Keratinocyte (primary cell): ENCODE measurements around the gene GCSAML. TPM values are rescaled to one million over a fixed set of nuclear protein-coding genes. Genes with fewer than 3 reads are reported as not detected.

Experiments
- DNase-seq: peaks from one replicate; pipeline ENCODE4 v3.0.0-alpha.2; 2011; ENCODE audit warnings: low read depth, missing footprints, low spot score
- FAIRE-seq: peaks from 2 replicates; lab custom pipeline; 2011; peaks lifted over from hg19 to GRCh38; lab: Jason Lieb, UNC
- H2AFZ ChIP-seq: 2 replicates; pipeline ENCODE4 v1.6.0; 2012; ENCODE audit warnings: low read length, control low read depth, inconsistent platforms; ENCODE audit not compliant: control insufficient read depth
- H3K27ac ChIP-seq: 2 replicates; pipeline ENCODE4 v1.5.1; 2011; ENCODE audit warnings: low read length; ENCODE audit not compliant: control insufficient read depth, insufficient read depth
- H3K27me3 ChIP-seq: 3 replicates; pipeline ENCODE4 v1.6.0; 2011; ENCODE audit warnings: low read length; ENCODE audit not compliant: control insufficient read depth, insufficient read depth; ENCODE audit errors: extremely low read depth
- H3K36me3 ChIP-seq, 2 experiments: 2 replicates in 1 of 2; 3 replicates in 1 of 2; pipeline ENCODE4 v1.5.1; 2011; ENCODE audit warnings: low read length in 2 of 2, mild to moderate bottlenecking in 1 of 2; ENCODE audit not compliant: control insufficient read depth in 2 of 2, insufficient read depth in 2 of 2; ENCODE audit errors: extremely low read depth in 1 of 2
- H3K4me1 ChIP-seq: 3 replicates; pipeline ENCODE4 v1.5.1; 2011; ENCODE audit warnings: low read length; ENCODE audit not compliant: control insufficient read depth, insufficient read depth; ENCODE audit errors: extremely low read depth
- H3K4me2 ChIP-seq: 3 replicates; pipeline ENCODE4 v1.6.0; 2011; ENCODE audit warnings: low read depth, low read length; ENCODE audit not compliant: control insufficient read depth, insufficient read depth; ENCODE audit errors: extremely low read depth
- H3K4me3 ChIP-seq, 3 experiments: fragments of 200-600 bp in 1 of 3; sonication (generic) in 1 of 3; 2 replicates in 2 of 3; 3 replicates in 1 of 3; pipeline ENCODE4 v1.5.1; 2011 to 2016; ENCODE audit warnings: low read length in 3 of 3, mild to moderate bottlenecking in 3 of 3, control low read depth in 2 of 3, inconsistent platforms in 1 of 3, low read depth in 1 of 3, mixed read lengths in 1 of 3, mixed run types in 1 of 3, moderate library complexity in 1 of 3; ENCODE audit not compliant: control insufficient read depth in 2 of 3, insufficient read depth in 2 of 3; ENCODE audit errors: extremely low read depth in 1 of 3
- H3K79me2 ChIP-seq: 2 replicates; pipeline ENCODE4 v1.6.0; 2012; ENCODE audit warnings: low read length; ENCODE audit not compliant: control insufficient read depth, insufficient read depth
- H3K9ac ChIP-seq: 3 replicates; pipeline ENCODE4 v1.6.0; 2011; ENCODE audit warnings: low read length; ENCODE audit not compliant: control insufficient read depth, insufficient read depth; ENCODE audit errors: extremely low read depth
- H3K9me1 ChIP-seq: 3 replicates; pipeline ENCODE4 v1.6.0; 2011; ENCODE audit warnings: low read length; ENCODE audit not compliant: control insufficient read depth, insufficient read depth; ENCODE audit errors: extremely low read depth
- H3K9me3 ChIP-seq: 2 replicates; pipeline ENCODE4 v1.5.1; 2012; ENCODE audit warnings: low read depth, low read length; ENCODE audit not compliant: control insufficient read depth
- H4K20me1 ChIP-seq: 3 replicates; pipeline ENCODE4 v1.6.0; 2011; ENCODE audit warnings: low read length; ENCODE audit not compliant: control insufficient read depth, insufficient read depth; ENCODE audit errors: extremely low read depth
- CTCF ChIP-seq, 3 experiments: IDR thresholded peaks in 1 of 3; conservative IDR thresholded peaks in 1 of 3; optimal IDR thresholded peaks in 1 of 3; 2 replicates in 2 of 3; 3 replicates in 1 of 3; pipeline versions ENCODE3 to v1.5.1; 2011; ENCODE audit warnings: low read length in 3 of 3, mild to moderate bottlenecking in 3 of 3, moderate library complexity in 2 of 3, control low read depth in 1 of 3, inconsistent platforms in 1 of 3; ENCODE audit not compliant: insufficient read depth in 2 of 3; ENCODE audit errors: extremely low read depth in 1 of 3
- EZH2 ChIP-seq: IDR thresholded peaks from one replicate; pipeline ENCODE4 v1.6.1; 2012; ENCODE audit warnings: inconsistent platforms, mild to moderate bottlenecking, low read length, moderate library complexity
- dilution Hi-C: fragments of 300-500 bp; cut with MboI; formaldehyde crosslinking; loops from one replicate; pipeline ENCODE4 v1.7.0; 2020; ENCODE audit warnings: low sequenced_read_pairs; ENCODE audit not compliant: extremely low pct_ligation_motif_present
- polyA minus RNA-seq, 3 experiments: library from RNA; depleted of rRNA, polyadenylated mRNA; stranded (reverse); fragments of >200 nt; gene quantifications; 1 replicate in 1 of 3; 2 replicates in 1 of 3; 3 replicates in 1 of 3; pipeline ENCODE4 v1.2.3, GENCODE V29; 2011
- polyA plus RNA-seq, 5 experiments: library from polyadenylated mRNA; depleted of rRNA in 3 of 5; stranded (reverse) in 3 of 5; stranded (forward) in 1 of 5; unstranded in 1 of 5; fragments of >200 nt; gene quantifications; 1 replicate in 1 of 5; 2 replicates in 3 of 5; 3 replicates in 1 of 5; pipeline versions ENCODE4 v1.2.1 to v1.2.3, GENCODE V29; 2011 to 2012; ENCODE audit warnings: missing spikeins in 2 of 5, low read depth in 1 of 5, low replicate concordance in 1 of 5

GCSAML gene
- polyA plus RNA-seq (not detected in 3 replicates), polyA minus RNA-seq (not detected in 3 replicates)
- polyA plus RNA-seq (2011; ENCODE audit: low read depth), result not detected
- not detected in 2 replicates for polyA plus RNA-seq (2011; cell fraction: cytosol; rRNA removed)
- polyA plus RNA-seq (2011; cell fraction: nucleus; rRNA removed), result not detected in 2 replicates
- polyA plus RNA-seq (2012; ENCODE audit: low replicate concordance), result not detected in 2 replicates
- polyA minus RNA-seq (2011; cell fraction: cytosol; rRNA and poly(A)+ RNA removed), result not detected
- polyA minus RNA-seq (2011; cell fraction: nucleus; rRNA and poly(A)+ RNA removed), result not detected in 2 replicates

DNA sequence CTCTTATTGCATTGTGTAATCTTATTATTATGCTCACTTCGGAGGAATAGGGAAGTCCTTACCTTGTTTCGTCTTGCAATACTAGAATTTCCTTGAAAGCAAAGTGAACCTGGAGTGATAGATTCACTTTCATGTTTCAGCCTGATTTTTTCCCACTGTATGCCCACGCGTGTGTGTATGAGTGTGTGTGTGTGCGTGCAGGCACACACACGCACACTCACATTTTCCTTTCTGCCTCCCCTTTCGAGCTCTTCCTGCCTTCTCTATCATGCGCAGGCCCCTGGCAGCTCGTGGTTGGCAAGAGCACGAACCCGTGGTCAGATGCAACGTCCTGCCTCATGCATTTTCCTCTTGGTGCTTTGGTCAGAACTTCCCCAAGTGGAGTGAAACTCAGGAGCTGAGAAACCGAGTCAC, at the start of gene GCSAML:
GCSAML (plus strand) TSS at position 366 of the 414 bp plus-strand sequence. CDS start 58 bp downstream, outside the sequence.
- no peaks in the 10 kb centered on the region for H3K9me1 ChIP-seq
- H2AFZ ChIP-seq, result no peak within 1 kb of the TSS
- no peak within 1 kb of the TSS for H3K4me3 ChIP-seq
- H3K4me2 ChIP-seq, result no peak within 1 kb of the TSS
- H3K27me3 ChIP-seq, result no peaks in the 10 kb centered on the region
- H3K4me1 ChIP-seq, result no peaks in the 10 kb centered on the region
- no peaks in the 10 kb centered on the region for H3K79me2 ChIP-seq
- no peak within 1 kb of the TSS for H3K9ac ChIP-seq
- H3K27ac ChIP-seq, result no peak within 1 kb of the TSS
- no peak for FAIRE-seq
- dilution Hi-C loops, result no loop called here
- no peak for TF ChIP-seq CTCF (optimal IDR thresholded peaks at IDR 0.05 in 1 of 3, IDR thresholded peaks at IDR 0.05 in 1 of 3, conservative IDR thresholded peaks at IDR 0.05 in 1 of 3; ENCODE audit: extremely low read depth in 1 of 3, insufficient read depth in 2 of 3, low read length in 3 of 3)
- TF ChIP-seq EZH2, result no peak
- no peaks in the 10 kb centered on the region for H3K36me3 ChIP-seq
- H3K9me3 ChIP-seq, result peaks cover 3% of the 10 kb centered on the region
- DNase-seq, result no peak
- H4K20me1 ChIP-seq, result no peaks in the 10 kb centered on the region

DNA sequence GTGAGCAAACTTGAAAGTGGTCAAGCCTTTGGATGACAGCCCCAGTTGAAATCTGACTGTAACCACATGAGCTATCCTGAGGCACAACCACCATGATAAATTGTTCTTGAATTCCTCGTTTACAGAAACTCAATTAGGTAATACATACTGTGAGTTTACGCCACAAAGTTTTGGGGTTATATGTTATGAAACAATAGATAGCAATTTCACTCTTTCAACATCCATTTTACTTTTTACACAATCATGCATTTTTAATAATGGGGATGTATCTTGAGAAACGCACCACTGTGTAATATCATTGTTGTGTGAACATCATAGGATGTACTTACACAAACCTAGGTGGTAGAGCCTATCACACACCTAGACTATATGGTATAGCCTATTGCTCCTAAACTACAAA, 48.1 kb upstream of the GCSAML start:
- TF ChIP-seq EZH2 (no peak), CTCF (optimal IDR thresholded peaks at IDR 0.05 in 1 of 3, IDR thresholded peaks at IDR 0.05 in 1 of 3, conservative IDR thresholded peaks at IDR 0.05 in 1 of 3; ENCODE audit: extremely low read depth in 1 of 3, insufficient read depth in 2 of 3, low read length in 3 of 3) (no peak)
- no peak for FAIRE-seq
- Histone ChIP-seq H3K4me2 (no peak overlapping the region), H3K9me3 (no peaks in the 10 kb centered on the region), H3K9me1 (no peaks in the 10 kb centered on the region), H3K4me1 (no peaks in the 10 kb centered on the region), H3K4me3 (no peak overlapping the region), H2AFZ (no peak overlapping the region), H3K27me3 (no peaks in the 10 kb centered on the region), H3K36me3 (no peaks in the 10 kb centered on the region), H3K27ac (no peak overlapping the region), H4K20me1 (no peaks in the 10 kb centered on the region), H3K9ac (no peak overlapping the region), H3K79me2 (no peaks in the 10 kb centered on the region)
- dilution Hi-C loops, result no loop called here
- no peak for DNase-seq
